Activated T-helper 9 cell treated with anti-CD3 and anti-CD28 coated beads, Interleukin-2, amount 50 U/mL, for 16 hours (primary cell): ENCODE measurements around the gene CFAP57.

Source experiments
- DNase-seq: peaks from one replicate; pipeline ENCODE4 v3.0.0-alpha.2; 2020; ENCODE audit warnings: low read depth

The CFAP57 gene

GRCh38 chr1:43299101-43299500, 127.0 kb downstream of the CFAP57 start:
- no peak for DNase-seq

GRCh38 chr1:43300378-43301094, 128.4 kb downstream of the CFAP57 start, which contains the start of gene TIE1:
TSS of gene TIE1 (plus strand) at chr1:43300982. CDS start at chr1:43301072, 90 bp downstream.
- DNase-seq: no peak

GRCh38 chr1:43302201-43302600, 130.1 kb downstream of the CFAP57 start:
- no peak for DNase-seq

- DNase-seq: no peak
Measured at GRCh38 chr1:43302721-43303470, 130.8 kb downstream of the CFAP57 start.

- no peak for DNase-seq
Measured at GRCh38 chr1:43303471-43304313, 131.6 kb downstream of the CFAP57 start.
